Epidermal melanocyte (primary cell): ENCODE results near the gene TMEM123.

Experiments used
- DNase-seq: peaks from one replicate; pipeline ENCODE4 v3.0.0; 2011; ENCODE audit warnings: low spot score; ENCODE audit not compliant: insufficient read length

The TMEM123 gene

GRCh38 chr11:102452461-102453301 is at the start of gene TMEM123:
Gene TMEM123, minus strand, starts transcription at chr11:102452765. Its CDS starts 142 bp downstream, at chr11:102452623.
- peak; percentile 29 for DNase-seq

GRCh38 chr11:102500829-102501228 is 48.3 kb upstream of the TMEM123 start:
- DNase-seq: no peak

GRCh38 chr11:102499931-102500330 is 47.4 kb upstream of the TMEM123 start:
- no peak for DNase-seq

GRCh38 chr11:102499151-102499550 is 46.6 kb upstream of the TMEM123 start:
- DNase-seq: no peak

- DNase-seq: no peak
These were observed 44.5 kb upstream of the TMEM123 start for GRCh38 chr11:102497061-102497460.

GRCh38 chr11:102495161-102496042 is 42.8 kb upstream of the TMEM123 start:
- DNase-seq: peak; percentile 47

- no peak for DNase-seq
These were observed 41.7 kb upstream of the TMEM123 start for GRCh38 chr11:102494216-102494615.

- DNase-seq: no peak
These were observed 41.0 kb upstream of the TMEM123 start for GRCh38 chr11:102493524-102493923.

- no peak for DNase-seq
These were observed 39.4 kb upstream of the TMEM123 start for GRCh38 chr11:102491969-102492368.

- no peak for DNase-seq
These were observed 36.9 kb upstream of the TMEM123 start for GRCh38 chr11:102489186-102490145.

- DNase-seq: no peak
These were observed 35.6 kb upstream of the TMEM123 start for GRCh38 chr11:102488208-102488607.

- DNase-seq: no peak
These were observed 34.6 kb upstream of the TMEM123 start for GRCh38 chr11:102487214-102487613.

- DNase-seq: no peak
These were observed 34.0 kb upstream of the TMEM123 start for GRCh38 chr11:102486584-102486983.

- DNase-seq: no peak
These were observed 32.6 kb upstream of the TMEM123 start for GRCh38 chr11:102485095-102485722.

GRCh38 chr11:102482433-102482832 is 29.9 kb upstream of the TMEM123 start:
- DNase-seq: no peak

- DNase-seq: no peak
These were observed 27.2 kb upstream of the TMEM123 start for GRCh38 chr11:102479733-102480132.

GRCh38 chr11:102478673-102479299 is 26.2 kb upstream of the TMEM123 start:
- DNase-seq: no peak

GRCh38 chr11:102476812-102477211 is 24.2 kb upstream of the TMEM123 start:
- DNase-seq: no peak

GRCh38 chr11:102476069-102476468 is 23.5 kb upstream of the TMEM123 start:
- no peak for DNase-seq

GRCh38 chr11:102473543-102473942 is 21.0 kb upstream of the TMEM123 start:
- DNase-seq: no peak
